Kidney epithelial cell (primary cell): Measurements from ENCODE around the gene RAD51B. TPM values are rescaled to one million over a fixed set of nuclear protein-coding genes. Genes with fewer than 3 reads are reported as not detected.
A peak's percentile ranks its signal among the peaks of the same experiment; 100 is the strongest.

ENCODE experiments used
- DNase-seq: peaks from one replicate; pipeline ENCODE4 v3.0.0-alpha.2; 2010; ENCODE audit warnings: low read depth
- H3K27me3 ChIP-seq: 2 replicates; pipeline ENCODE4 v1.6.0; 2011; ENCODE audit warnings: low read length; ENCODE audit not compliant: control insufficient read depth, insufficient read depth
- H3K36me3 ChIP-seq: 2 replicates; pipeline ENCODE4 v1.5.1; 2011; ENCODE audit warnings: low read length; ENCODE audit not compliant: control insufficient read depth, insufficient read depth
- H3K4me3 ChIP-seq: 2 replicates; pipeline ENCODE4 v1.5.1; 2011; ENCODE audit warnings: low read depth, mild to moderate bottlenecking, control low read depth, low read length
- CTCF ChIP-seq: IDR thresholded peaks from 2 replicates; pipeline ENCODE4 v1.5.1; 2011; ENCODE audit warnings: mild to moderate bottlenecking, moderate library complexity, low read length, control low read depth, inconsistent platforms; ENCODE audit not compliant: insufficient read depth, poor library complexity, severe bottlenecking
- total RNA-seq: library from RNA; depleted of rRNA; stranded (reverse); fragments of >200 nt; gene quantifications from 2 replicates; pipeline ENCODE4 v1.2.3, GENCODE V29; 2015

RAD51B gene
- total RNA-seq, 1 donor from 2014 or later, result 9.5 TPM

GRCh38 chr14:68592948-68593556, 773.5 kb downstream of the RAD51B start:
- Histone ChIP-seq H3K36me3 (no peaks in the 10 kb centered on the region), H3K27me3 (no peaks in the 10 kb centered on the region), H3K4me3 (no peak overlapping the region)
- no peak for DNase-seq
- TF ChIP-seq CTCF, result no peak

- Histone ChIP-seq H3K27me3 (no peaks in the 10 kb centered on the region), H3K36me3 (no peaks in the 10 kb centered on the region), H3K4me3 (no peak overlapping the region)
- DNase-seq, result peak; percentile 29
- TF ChIP-seq CTCF, result no peak
These were observed 774.4 kb downstream of the RAD51B start for GRCh38 chr14:68593806-68594536.

- no peak overlapping the region for H3K4me3 ChIP-seq
- DNase-seq, result peak; percentile 53
- no peaks in the 10 kb centered on the region for H3K36me3 ChIP-seq
- H3K27me3 ChIP-seq, result no peaks in the 10 kb centered on the region
- TF ChIP-seq CTCF, result no peak
These were observed 775.3 kb downstream of the RAD51B start for GRCh38 chr14:68594737-68595380.

- Histone ChIP-seq H3K36me3 (no peaks in the 10 kb centered on the region), H3K4me3 (no peak overlapping the region), H3K27me3 (no peaks in the 10 kb centered on the region)
- no peak for DNase-seq
- TF ChIP-seq CTCF, result no peak
These were observed 776.6 kb downstream of the RAD51B start for GRCh38 chr14:68596211-68596610.

- Histone ChIP-seq H3K4me3 (no peak overlapping the region), H3K36me3 (no peaks in the 10 kb centered on the region)
These were observed 777.1 kb downstream of the RAD51B start for GRCh38 chr14:68596701-68597100.

More at GRCh38 chr14:68596701-68597100, 777.1 kb downstream of the RAD51B start:
- no peaks in the 10 kb centered on the region for H3K27me3 ChIP-seq
- no peak for TF ChIP-seq CTCF
- DNase-seq, result no peak
